Esophagus (tissue), 2 donors: Measurements from ENCODE around the gene SCRT2. TPM values are rescaled to one million over a fixed set of nuclear protein-coding genes. Genes with fewer than 3 reads are reported as not detected.

ENCODE experiments used
- H3K27ac ChIP-seq, 2 donors: one replicate each; pipeline ENCODE4 v1.5.1; 2013; ENCODE audit warnings: low read depth in 2 of 2, mild to moderate bottlenecking in 2 of 2, inconsistent platforms in 1 of 2, low read length in 1 of 2, moderate library complexity in 1 of 2
- H3K27me3 ChIP-seq, 2 donors: one replicate each; pipeline ENCODE4 v1.6.1; 2013; ENCODE audit warnings: low read length in 2 of 2, control low read depth in 1 of 2, mild to moderate bottlenecking in 1 of 2; ENCODE audit not compliant: insufficient read depth in 2 of 2, control insufficient read depth in 1 of 2
- H3K36me3 ChIP-seq, 2 donors: one replicate each; pipeline ENCODE4 v1.6.1; 2013; ENCODE audit warnings: low read length in 1 of 2; ENCODE audit not compliant: control insufficient read depth in 2 of 2, insufficient read depth in 2 of 2
- H3K4me1 ChIP-seq, 2 donors: one replicate each; pipeline ENCODE4 v1.6.1; 2013; ENCODE audit warnings: low read length in 1 of 2; ENCODE audit not compliant: control insufficient read depth in 2 of 2, insufficient read depth in 2 of 2
- H3K4me3 ChIP-seq, 2 donors: one replicate each; pipeline ENCODE4 v1.5.1; 2013; ENCODE audit warnings: low read length in 2 of 2, mild to moderate bottlenecking in 2 of 2, low read depth in 1 of 2, moderate library complexity in 1 of 2
- H3K9me3 ChIP-seq, 2 donors: one replicate each; pipeline ENCODE4 v1.6.1; 2013; ENCODE audit warnings: mild to moderate bottlenecking in 2 of 2, low read depth in 1 of 2, low read length in 1 of 2, moderate library complexity in 1 of 2; ENCODE audit not compliant: control insufficient read depth in 2 of 2, insufficient read depth in 1 of 2
- WGBS, 2 donors: extraction: QIAGEN DNeasy Blood & Tissue Kit; methylation state at CpG; one replicate each; pipeline ENCODE4 v1.1.7; 2013; 5-methylcytosine and 5-hydroxymethylcytosine counted together
- polyA plus RNA-seq, 2 donors: library from polyadenylated mRNA; stranded (reverse); fragments of 200-250 nt; gene quantifications; one replicate each; pipeline ENCODE4 v1.2.3, GENCODE V29; 2013
- donor health status: healthy with polysubstance abuse.
- donor health status: Bipolar disorder and iron deficiency.

Gene SCRT2
- polyA plus RNA-seq, 2 donors: not detected

DNA sequence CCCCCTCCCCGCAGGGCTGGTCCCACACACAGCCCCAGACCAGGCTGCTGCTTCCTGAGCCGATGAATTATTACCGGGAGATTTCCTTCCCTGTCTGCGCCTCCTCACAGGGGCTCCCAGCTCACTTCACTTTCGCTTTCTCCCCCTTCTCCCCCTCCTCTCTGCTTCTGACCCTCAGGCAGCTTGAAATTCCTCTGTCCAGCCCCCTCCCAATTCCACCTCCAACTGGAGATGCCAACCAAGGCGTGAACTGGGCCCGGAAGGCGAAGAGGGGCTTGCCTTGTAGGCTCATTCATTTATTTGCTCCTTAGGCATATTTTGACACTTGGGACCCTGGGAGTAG, 63.8 kb downstream of the SCRT2 start:
- H3K36me3 ChIP-seq: no peaks in the 10 kb centered on the region
- no peak overlapping the region for H3K27ac ChIP-seq
- WGBS, 2 donors: 22 to 24% methylated on average over 8 of the region's 8 CpGs
- peaks cover 0 to 16% of the 10 kb centered on the region in 2 donors for H3K27me3 ChIP-seq
- H3K4me3 ChIP-seq: no peak overlapping the region
- no peaks in the 10 kb centered on the region for H3K9me3 ChIP-seq
- peaks cover 0 to 6% of the 10 kb centered on the region in 2 donors for H3K4me1 ChIP-seq

Other genes starting within 250 kb of the SCRT2 start
- 10 to 100 TPM; 15.6 to 18.1 TPM for gene TBC1D20, start 213.3 kb downstream of the SCRT2 start, polyA plus RNA-seq
- gene CSNK2A1, start 132.0 kb downstream of the SCRT2 start, polyA plus RNA-seq: 10 to 100 TPM; 22.2 to 31.7 TPM
- gene TCF15, start 65.5 kb downstream of the SCRT2 start, polyA plus RNA-seq: under 1 TPM; 0.26 to 0.39 TPM
- 10 to 100 TPM; 16.7 to 41.0 TPM for gene SRXN1, start 22.6 kb downstream of the SCRT2 start, polyA plus RNA-seq
- 1 to 10 TPM; 4.9 to 5.6 TPM for gene SLC52A3, start 92.7 kb upstream of the SCRT2 start, polyA plus RNA-seq
- gene FAM110A, start 157.9 kb upstream of the SCRT2 start, polyA plus RNA-seq: 10 to 100 TPM; 24.6 to 27.0 TPM
- under 1 TPM; 0.08 to 0.11 TPM for gene ANGPT4, start 240.5 kb upstream of the SCRT2 start, polyA plus RNA-seq